ENCODE measurements around the gene CRYBA1.
"Not testable (repeated sequence)": the region's sequence is repeated elsewhere in the genome, so short reads cannot be mapped to it uniquely, and the experiment has no call there.

GRCh38 chr17:29204068-29204804 is 42.4 kb upstream of the CRYBA1 start:
- not testable (repeated sequence) for TF ChIP-seq CTCF, POLR2A (IDR thresholded peaks at IDR 0.05)
